T follicular helper cell (primary cell): ENCODE measurements around the gene MYO10.

Experiments
- DNase-seq: peaks from one replicate; pipeline ENCODE4 v3.0.0-alpha.2; 2020; ENCODE audit warnings: low read depth

Gene MYO10

GRCh38 chr5:16943846-16944678 is 8.0 kb upstream of the MYO10 start:
- no peak for DNase-seq

- DNase-seq, result no peak
Observed at GRCh38 chr5:16937503-16938161, 1.5 kb upstream of the MYO10 start.

GRCh38 chr5:16936989-16937438 is 926 bp upstream of the MYO10 start:
- no peak for DNase-seq

GRCh38 chr5:16935231-16936149 is 598 bp downstream of the MYO10 start:
- DNase-seq, result no peak

GRCh38 chr5:16934677-16935153 is 1.4 kb downstream of the MYO10 start:
- no peak for DNase-seq

GRCh38 chr5:16934123-16934522 is 2.0 kb downstream of the MYO10 start:
- DNase-seq, result no peak

- no peak for DNase-seq
Observed at GRCh38 chr5:16933337-16933736, 2.8 kb downstream of the MYO10 start.

- DNase-seq, result no peak
Observed at GRCh38 chr5:16932401-16932800, 3.7 kb downstream of the MYO10 start.

- no peak for DNase-seq
Observed at GRCh38 chr5:16931334-16932110, 4.6 kb downstream of the MYO10 start.

GRCh38 chr5:16930496-16930895 is 5.6 kb downstream of the MYO10 start:
- no peak for DNase-seq

GRCh38 chr5:16929831-16930230 is 6.3 kb downstream of the MYO10 start:
- no peak for DNase-seq

GRCh38 chr5:16929347-16929746 is 6.7 kb downstream of the MYO10 start:
- DNase-seq, result no peak

- DNase-seq, result no peak
Observed at GRCh38 chr5:16927613-16928012, 8.5 kb downstream of the MYO10 start.

GRCh38 chr5:16926417-16926816 is 9.7 kb downstream of the MYO10 start:
- no peak for DNase-seq

GRCh38 chr5:16924206-16924605 is 11.9 kb downstream of the MYO10 start:
- DNase-seq, result no peak

GRCh38 chr5:16922430-16922829 is 13.7 kb downstream of the MYO10 start:
- no peak for DNase-seq

GRCh38 chr5:16921211-16921610 is 14.9 kb downstream of the MYO10 start:
- no peak for DNase-seq

- DNase-seq, result no peak
Observed at GRCh38 chr5:16920109-16920816, 15.8 kb downstream of the MYO10 start.

- DNase-seq, result no peak
Observed at GRCh38 chr5:16918891-16919671, 17.0 kb downstream of the MYO10 start.

- no peak for DNase-seq
Observed at GRCh38 chr5:16918156-16918555, 17.9 kb downstream of the MYO10 start.
